Stromal cell of bone marrow (primary cell): ENCODE data around the gene PRAMEF6.
"Not testable (repeated sequence)": the region's sequence is repeated elsewhere in the genome, so short reads cannot be mapped to it uniquely, and the experiment has no call there.

ENCODE experiments used
- DNase-seq: peaks from one replicate; pipeline ENCODE4 v3.0.0-alpha.2; 2012; ENCODE audit warnings: low read depth

The PRAMEF6 gene

GRCh38 chr1:12947480-12947879 is at the start of gene PRAMEF6:
TSS of gene PRAMEF6 (minus strand) at chr1:12947580. CDS start at chr1:12942518, 5,062 bp downstream.
- not testable (repeated sequence) for DNase-seq

DNA sequence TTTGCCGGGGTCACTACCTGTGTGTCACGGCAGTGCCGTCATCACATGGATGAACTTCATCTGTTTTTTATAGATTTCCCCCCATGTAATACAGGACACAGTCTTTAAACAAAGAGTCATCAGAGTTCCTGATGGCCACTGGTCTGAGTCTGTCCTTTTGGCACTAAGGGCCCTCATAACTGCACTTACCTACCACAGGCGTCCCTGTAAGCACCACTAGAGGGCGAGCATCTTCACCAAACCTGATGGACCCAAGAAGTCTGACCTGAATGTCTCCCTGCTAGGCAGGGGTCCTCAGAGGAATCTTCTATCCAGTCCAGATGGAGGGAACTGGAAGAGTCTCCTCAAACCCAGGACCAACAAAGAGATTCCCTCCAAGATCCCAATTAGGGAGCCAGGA is 23.0 kb downstream of the PRAMEF6 start:
- DNase-seq: not testable (repeated sequence)

DNA sequence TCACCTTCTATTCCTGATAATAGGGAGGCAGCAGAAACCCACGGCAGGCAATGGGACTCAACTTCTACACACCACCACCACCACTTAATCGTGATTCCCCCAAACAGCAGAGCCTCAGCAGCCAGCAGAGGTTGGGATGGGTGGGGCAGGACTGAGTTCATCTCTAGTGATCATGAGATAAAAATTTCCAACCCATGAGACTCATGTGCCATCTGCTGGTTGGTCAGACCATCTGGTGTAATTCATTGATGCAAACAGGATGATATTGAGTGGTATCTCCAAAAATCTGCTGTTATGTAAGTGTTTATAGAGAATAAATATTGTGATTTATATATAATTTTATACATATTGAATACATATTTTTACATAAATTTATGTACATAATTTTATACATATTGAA is 25.6 kb downstream of the PRAMEF6 start:
- DNase-seq: not testable (repeated sequence)

DNA sequence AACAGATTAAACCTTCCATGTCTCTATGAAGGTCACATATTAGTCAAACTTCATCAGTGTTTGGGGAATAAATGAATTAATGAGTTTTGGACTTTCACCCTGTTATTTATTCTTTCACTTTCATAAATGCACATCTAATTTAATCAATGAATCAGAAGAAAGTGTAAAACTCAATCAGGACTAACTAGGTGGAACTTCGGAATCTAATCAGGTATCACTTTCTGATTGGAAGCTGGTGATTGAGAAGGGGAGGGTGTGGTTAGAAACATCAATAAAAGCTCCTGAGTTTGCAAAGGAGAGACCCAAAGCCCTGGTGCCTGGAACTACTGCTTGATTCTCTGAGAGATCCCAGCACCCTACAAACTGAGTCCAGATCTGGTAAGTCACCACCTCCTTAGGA is 31.1 kb downstream of the PRAMEF6 start, which contains the start of gene PRAMEF7:
Gene PRAMEF7, plus strand, starts transcription at position 301 of the 400 bp plus-strand sequence. CDS start 1,083 bp downstream, outside the sequence.
- not testable (repeated sequence) for DNase-seq

DNA sequence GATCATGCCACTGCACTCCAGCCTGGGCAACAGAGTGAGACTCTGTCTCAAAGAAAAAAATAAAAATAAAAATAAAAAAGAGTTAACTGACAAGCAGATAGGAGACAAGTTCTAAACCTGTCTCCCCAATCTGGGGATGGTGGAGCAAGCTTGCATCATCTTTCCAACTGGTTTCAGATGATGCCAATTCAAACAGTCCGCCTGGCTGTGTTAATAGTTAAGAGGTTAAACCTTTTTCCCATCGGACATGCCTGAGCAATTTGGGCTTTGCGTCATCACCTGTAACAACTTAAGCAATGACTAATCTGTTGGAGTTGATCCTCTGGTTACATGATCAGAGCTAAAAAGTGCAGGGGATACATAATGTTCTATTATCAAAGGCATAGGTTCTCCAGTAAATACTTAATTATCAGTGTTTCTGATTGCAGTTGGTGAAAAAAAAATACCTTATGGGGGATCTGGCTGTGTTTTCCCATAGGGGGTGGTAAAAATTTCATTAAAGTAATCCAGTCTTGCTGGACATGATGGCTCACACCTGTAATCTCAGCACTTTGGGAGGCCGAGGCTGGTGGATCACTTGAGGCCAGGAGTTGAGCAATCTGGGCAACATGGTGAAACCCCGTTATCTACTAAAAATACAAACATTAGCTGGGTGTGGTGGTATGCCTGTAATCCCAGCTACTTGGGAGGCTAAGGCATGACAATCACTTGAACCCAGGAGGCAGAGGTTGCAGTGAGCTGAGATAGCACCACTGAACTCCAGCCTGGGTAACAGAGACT is 43.4 kb downstream of the PRAMEF6 start:
- DNase-seq: not testable (repeated sequence)

- not testable (repeated sequence) for DNase-seq
These were observed 48.2 kb downstream of the PRAMEF6 start for GRCh38 chr1:12899186-12899585.

GRCh38 chr1:12898170-12898569 is 49.2 kb downstream of the PRAMEF6 start, which contains the start of gene PRAMEF10:
TSS of gene PRAMEF10 (minus strand) at chr1:12898270. CDS start at chr1:12895847, 2,423 bp downstream.
- not testable (repeated sequence) for DNase-seq
